Measurements from ENCODE around the gene VEZT.

GRCh38 chr12:95215949-95216348, 1.7 kb upstream of the VEZT start:
- TF ChIP-seq CTCF (IDR thresholded peaks at IDR 0.05; ENCODE audit: low read depth, low read length), result no peak
- TF ChIP-seq MYC (IDR thresholded peaks at IDR 0.05; ENCODE audit: low read depth, low read length), result no peak
- TF ChIP-seq POLR2A (IDR thresholded peaks at IDR 0.05; ENCODE audit: extremely low read depth, insufficient read length), result no peak
- no peak for TF ChIP-seq MAX (IDR thresholded peaks at IDR 0.05; ENCODE audit: low read depth, low read length)

Data from NB4 (cell line).